K562 (cell line): ENCODE results near the gene DUSP16. TPM values are rescaled to one million over a fixed set of nuclear protein-coding genes. Genes with fewer than 3 reads are reported as not detected.

Experiments used
- ATAC-seq: fragments of 200-7000 bp; cut with Tn5 transposase; 3 replicates; pipeline ENCODE4 v1.9.1; 2020; ENCODE audit warnings: moderate library complexity
- BruUV-seq: library from RNA; stranded (reverse); fragments of 400-500 nt; replicated peaks from 2 replicates; lab custom pipeline; 2021; lab: Mats Ljungman, UMichigan
- CTCF ChIA-PET: fragments of 300-600 bp; formaldehyde crosslinking; extraction: SDS; loops from one replicate; lab custom pipeline; 2021; ENCODE audit warnings: low intra/inter-chr PET ratio; lab: Yijun Ruan, JAX
- POLR2A ChIA-PET: fragments of 300-600, 350-650 bp; sonication (Branson Sonifier 250); formaldehyde crosslinking; extraction: SDS; loops from one replicate; lab custom pipeline; 2021; ENCODE audit warnings: antibody characterized with exemption, inconsistent platforms; lab: Yijun Ruan, JAX
- DNase-seq, 4 experiments: peaks; one replicate each; pipeline versions ENCODE4 v3.0.0 to v3.0.0-alpha.2; 2011 to 2018; ENCODE audit warnings: low spot score in 3 of 4, mixed read lengths in 3 of 4; ENCODE audit errors: extremely low read depth in 1 of 4
- FAIRE-seq: peaks from 2 replicates; lab custom pipeline; 2011; peaks lifted over from hg19 to GRCh38; lab: Jason Lieb, UNC
- H2AFZ ChIP-seq: 2 replicates; pipeline ENCODE4 v1.6.0; 2011; ENCODE audit warnings: low read depth, low read length, control low read depth, inconsistent platforms
- H3K27ac ChIP-seq: fragments of 200-600 bp; 3 replicates; pipeline ENCODE4 v1.8.0; 2011; ENCODE audit warnings: low read depth, mild to moderate bottlenecking, control low read depth, inconsistent platforms, low read length, moderate library complexity, mixed read lengths; ENCODE audit errors: extremely low read depth
- H3K27me3 ChIP-seq, 2 experiments: fragments of 300-600 bp in 1 of 2; 2 replicates in 1 of 2; 3 replicates in 1 of 2; pipeline versions ENCODE4 v1.6.0 to v1.8.0; 2011; ENCODE audit warnings: inconsistent platforms in 2 of 2, low read length in 2 of 2, mild to moderate bottlenecking in 1 of 2, mixed read lengths in 1 of 2, moderate library complexity in 1 of 2; ENCODE audit not compliant: control insufficient read depth in 2 of 2, insufficient read depth in 2 of 2
- H3K36me3 ChIP-seq: fragments of 300-600 bp; 3 replicates; pipeline ENCODE4 v1.8.0; 2011; ENCODE audit warnings: mild to moderate bottlenecking, low read length, inconsistent platforms; ENCODE audit not compliant: control insufficient read depth, insufficient read depth
- H3K4me1 ChIP-seq, 2 experiments: fragments of 200-600 bp in 1 of 2; replicated peaks in 1 of 2; 2 replicates in 1 of 2; 3 replicates in 1 of 2; pipeline versions ENCODE4 v1.5.1 to v1.8.0; 2011; ENCODE audit warnings: inconsistent platforms in 2 of 2, low read length in 2 of 2, mild to moderate bottlenecking in 1 of 2, mixed read lengths in 1 of 2, moderate library complexity in 1 of 2; ENCODE audit not compliant: control insufficient read depth in 2 of 2, insufficient read depth in 2 of 2
- H3K4me2 ChIP-seq: 2 replicates; pipeline ENCODE4 v1.6.1; 2011; ENCODE audit warnings: low read length, control low read depth, inconsistent platforms, mixed read lengths; ENCODE audit not compliant: insufficient read depth
- H3K4me3 ChIP-seq: fragments of 200-600 bp; sonication (generic), shearing (Covaris generic); 2 replicates; pipeline ENCODE4 v1.5.1; 2016; ENCODE audit warnings: control low read depth, inconsistent platforms
- H3K79me2 ChIP-seq: fragments of 200-600 bp; 3 replicates; pipeline ENCODE4 v1.8.0; 2011; ENCODE audit warnings: low read length, inconsistent platforms; ENCODE audit not compliant: control insufficient read depth, insufficient read depth
- H3K9ac ChIP-seq, 2 experiments: 2 replicates each; pipeline versions ENCODE4 v1.6.0 to v1.6.1; 2011; ENCODE audit warnings: low read depth in 2 of 2, low read length in 2 of 2, control low read depth in 1 of 2, inconsistent platforms in 1 of 2, mild to moderate bottlenecking in 1 of 2, mixed read lengths in 1 of 2; ENCODE audit not compliant: insufficient read depth in 1 of 2
- H3K9me1 ChIP-seq: one replicate; pipeline ENCODE4 v1.6.0; 2011; ENCODE audit warnings: inconsistent platforms, mild to moderate bottlenecking, low read length, moderate library complexity; ENCODE audit not compliant: control insufficient read depth, insufficient read depth
- H3K9me3 ChIP-seq: replicated peaks from 2 replicates; pipeline ENCODE4 v1.5.1; 2011; ENCODE audit warnings: low read depth, low read length, inconsistent platforms; ENCODE audit not compliant: control insufficient read depth, insufficient read depth
- H4K20me1 ChIP-seq: replicated peaks from 2 replicates; pipeline ENCODE4 v1.6.1; 2011; ENCODE audit warnings: low read length, inconsistent platforms, mixed read lengths; ENCODE audit not compliant: control insufficient read depth, insufficient read depth
- ATF3 ChIP-seq, 2 experiments: fragments of 450-650 bp in 1 of 2; sonication (generic) in 1 of 2; formaldehyde crosslinking in 1 of 2; IDR thresholded peaks in 1 of 2; conservative IDR thresholded peaks in 1 of 2; 2 replicates each; pipeline versions ENCODE4 v1.6.1 to v1.8.1; 2016 to 2023; ENCODE audit warnings: mild to moderate bottlenecking in 2 of 2, moderate library complexity in 2 of 2, inconsistent platforms in 1 of 2, missing genetic modification reagents in 1 of 2
- BHLHE40 ChIP-seq: IDR thresholded peaks from 2 replicates; pipeline ENCODE4 v1.6.1; 2011; ENCODE audit warnings: low read length, improper control_type of control experiment
- EGR1 ChIP-seq: fragments of 450-650 bp; conservative IDR thresholded peaks from 2 replicates; pipeline ENCODE4 v1.6.1; 2017; ENCODE audit warnings: mild to moderate bottlenecking
- ELK1 ChIP-seq: sonication (generic); formaldehyde crosslinking; IDR thresholded peaks from 2 replicates; pipeline ENCODE4 v1.8.1; 2022; ENCODE audit warnings: missing genetic modification reagents
- FOXK2 ChIP-seq, 2 experiments: fragments of 450-650 bp; IDR thresholded peaks in 1 of 2; conservative IDR thresholded peaks in 1 of 2; 2 replicates each; pipeline ENCODE4 v1.6.1; 2016; ENCODE audit warnings: low read depth in 2 of 2, mild to moderate bottlenecking in 1 of 2
- HMGXB4 ChIP-seq: sonication (generic); formaldehyde crosslinking; IDR thresholded peaks from 2 replicates; pipeline ENCODE4 v1.8.1; 2023; ENCODE audit warnings: mild to moderate bottlenecking, missing genetic modification reagents
- RBM17 ChIP-seq: fragments of 200-400 bp; formaldehyde crosslinking; IDR thresholded peaks from 2 replicates; pipeline ENCODE4 v1.6.1; 2017; ENCODE audit warnings: low read depth, mild to moderate bottlenecking, low read length, borderline replicate concordance
- TFAP4 ChIP-seq: sonication (generic); formaldehyde crosslinking; IDR thresholded peaks from 2 replicates; pipeline ENCODE4 v1.8.0; 2022; ENCODE audit warnings: missing genetic modification reagents, mild to moderate bottlenecking, moderate library complexity, borderline replicate concordance
- WHSC1 ChIP-seq: IDR thresholded peaks from one replicate; pipeline ENCODE4 v1.6.1; 2012; ENCODE audit warnings: low read length, control low read depth, inconsistent platforms
- XRCC5 ChIP-seq: fragments of 200-400 bp; formaldehyde crosslinking; IDR thresholded peaks from 2 replicates; pipeline ENCODE4 v1.6.1; 2017; ENCODE audit warnings: low read depth, mild to moderate bottlenecking, low read length
- ZNF133 ChIP-seq: fragments of 250-450 bp; sonication (Bioruptor Pico); IDR thresholded peaks from 2 replicates; pipeline ENCODE4 v1.4.0; 2020; ENCODE audit warnings: mild to moderate bottlenecking
- ZNF436 ChIP-seq: fragments of 250-450, 450-650 bp; sonication (Bioruptor Pico); formaldehyde crosslinking; IDR thresholded peaks from 2 replicates; pipeline ENCODE4 v1.7.0; 2020; ENCODE audit warnings: mild to moderate bottlenecking
- WGBS: fragments of 100-300 bp; shearing (Covaris generic); methylation state at CpG from one replicate; pipeline ENCODE4 v1.1.6; 2016; ENCODE audit warnings: low coverage, mixed read lengths; ENCODE audit not compliant: insufficient coverage; ENCODE audit errors: missing lambda C conversion rate; 5-methylcytosine and 5-hydroxymethylcytosine counted together
- in situ Hi-C: fragments of 300-500 bp; cut with MboI; formaldehyde crosslinking; loops from 4 replicates; pipeline ENCODE4 v1.15.0; 2018; ENCODE audit warnings: inconsistent platforms, mixed read lengths
- intact Hi-C: fragments of 100-400 bp; cut with micrococcal nuclease; formaldehyde crosslinking; loops from 2 replicates; pipeline ENCODE4 v1.14.2; 2022
- polyA plus RNA-seq, 8 experiments: library from polyadenylated mRNA; depleted of rRNA in 4 of 8; stranded (reverse) in 5 of 8; unstranded in 3 of 8; fragments of >200 nt; fragmentation: Nextera tagmentation in 2 of 8; fragmentation: Illumina TruSeq in 1 of 8; extraction: Ambion mirVana in 2 of 8; extraction: Trizol in 1 of 8; gene quantifications; 2 replicates each; pipeline versions ENCODE4 v1.2.1 to v1.2.3, GENCODE V29; 2011 to 2014; ENCODE audit warnings: inconsistent platforms in 1 of 8, missing spikeins in 1 of 8
- total RNA-seq, 7 experiments: library from RNA; depleted of rRNA in 6 of 7; stranded (reverse); fragments of >200 nt in 6 of 7; fragmentation: Illumina TruSeq in 2 of 7; extraction: Trizol in 2 of 7; gene quantifications; 2 replicates each; pipeline versions ENCODE4 v1.2.1 to v1.2.3, GENCODE V29; 2011 to 2021; ENCODE audit warnings: low replicate concordance in 1 of 7

The DUSP16 gene
- total and polyA plus RNA-seq, 9 of the 15 experiments (the other 6 are each of a cell fraction or from before 2014, with no cell fraction given): 0.70 to 12.3 (median 5.7) TPM

- Histone ChIP-seq H3K9me1 (no peaks in the 10 kb centered on the region), H3K4me2 (no peak overlapping the region), H2AFZ (no peak overlapping the region), H3K36me3 (peaks cover 8% of the 10 kb centered on the region; the same call in 1 of the 3 replicates), H3K27me3 (no peaks in the 10 kb centered on the region), H4K20me1 (peaks cover 7% of the 10 kb centered on the region), H3K4me3 (no peak overlapping the region), H3K9ac (no peak overlapping the region), H3K27ac (no peak overlapping the region), H3K9me3 (no peaks in the 10 kb centered on the region), H3K4me1 (peaks cover 6 to 16% of the 10 kb centered on the region in 2 experiments; a peak in 3 of 5 replicates), H3K79me2 (no peaks in the 10 kb centered on the region)
- in situ Hi-C loops: no loop called here
- 76% methylated on average over 7 of the region's 7 CpGs for WGBS
- CTCF ChIA-PET: no interaction called here
- DNase-seq: no peak
- POLR2A ChIA-PET: interaction anchor here (0.7 kb wide), 1 partner anchor 12 kb away, joined by 3 read pairs; no protein-coding TSS in a partner anchor
- FAIRE-seq: no peak
- no peak for ATAC-seq
- TF ChIP-seq BHLHE40: no peak
- no peak for TF ChIP-seq ZNF133
- TF ChIP-seq TFAP4: no peak
- TF ChIP-seq ELK1: no peak
- TF ChIP-seq WHSC1: no peak
- no peak for TF ChIP-seq FOXK2 (conservative IDR thresholded peaks at IDR 0.05 in 1 of 2, IDR thresholded peaks at IDR 0.05 in 1 of 2; ENCODE audit: low read depth in 2 of 2)
- no peak for TF ChIP-seq XRCC5
- TF ChIP-seq ATF3 (IDR thresholded peaks at IDR 0.05): no peak
- TF ChIP-seq ATF3 (CRISPR knock-in tag; conservative IDR thresholded peaks at IDR 0.05): no peak
- TF ChIP-seq RBM17: no peak
- TF ChIP-seq HMGXB4: no peak
- TF ChIP-seq EGR1: no peak
- no peak for TF ChIP-seq ZNF436 (CRISPR knock-in tag)
- intact Hi-C loops: no loop called here
- no TSS peak for BruUV-seq
Observed at GRCh38 chr12:12470751-12471306, 91.8 kb downstream of the DUSP16 start.
